ENCODE measurements around the gene CDC45. TPM values are rescaled to one million over a fixed set of nuclear protein-coding genes. Genes with fewer than 3 reads are reported as not detected.

CDC45 gene
- total RNA-seq, 1 donor from 2014 or later = 3.9 TPM

DNA sequence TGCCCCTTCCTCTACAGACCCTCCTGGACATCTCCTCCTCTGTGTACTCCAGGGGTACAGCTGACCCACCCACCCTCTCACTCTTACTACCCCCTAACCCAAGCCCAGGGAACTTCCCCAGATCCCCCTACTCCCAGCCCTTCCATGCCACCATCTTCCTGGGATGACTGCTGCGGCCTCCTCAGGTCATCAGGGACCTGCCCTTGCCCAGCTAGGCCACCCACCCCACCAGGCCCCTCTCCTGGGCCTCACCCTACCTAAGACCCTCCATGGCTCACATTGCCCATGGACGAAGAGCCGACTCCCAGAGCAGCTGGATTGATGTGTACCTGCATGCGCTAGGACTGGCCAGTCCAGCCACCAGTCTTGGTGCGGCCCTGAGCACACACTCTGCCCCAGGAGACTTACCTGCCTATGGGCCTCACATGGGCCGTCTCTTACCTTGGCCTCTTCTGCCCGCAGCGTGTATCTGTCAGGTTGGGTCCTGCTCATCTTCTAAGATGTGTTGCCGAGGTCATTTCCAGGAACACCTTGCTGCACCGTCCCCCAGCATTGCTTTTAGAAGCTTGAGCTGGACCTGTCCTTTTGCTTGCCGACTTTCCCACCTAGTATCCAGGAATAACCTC, 46.5 kb downstream of the CDC45 start:
- Mint-ChIP-seq H3K27ac (no peak overlapping the region), H3K36me3 (ENCODE audit: low read depth) (no peaks in the 10 kb centered on the region), H3K27me3 (peaks cover 27% of the 10 kb centered on the region), H3K4me1 (peaks cover 16% of the 10 kb centered on the region), H3K9me3 (no peaks in the 10 kb centered on the region), H3K4me3 (no peak overlapping the region)
- ATAC-seq (ENCODE audit: low read depth) (no peak), DNase-seq (no peak)
- TF ChIP-seq, protein P1, sequence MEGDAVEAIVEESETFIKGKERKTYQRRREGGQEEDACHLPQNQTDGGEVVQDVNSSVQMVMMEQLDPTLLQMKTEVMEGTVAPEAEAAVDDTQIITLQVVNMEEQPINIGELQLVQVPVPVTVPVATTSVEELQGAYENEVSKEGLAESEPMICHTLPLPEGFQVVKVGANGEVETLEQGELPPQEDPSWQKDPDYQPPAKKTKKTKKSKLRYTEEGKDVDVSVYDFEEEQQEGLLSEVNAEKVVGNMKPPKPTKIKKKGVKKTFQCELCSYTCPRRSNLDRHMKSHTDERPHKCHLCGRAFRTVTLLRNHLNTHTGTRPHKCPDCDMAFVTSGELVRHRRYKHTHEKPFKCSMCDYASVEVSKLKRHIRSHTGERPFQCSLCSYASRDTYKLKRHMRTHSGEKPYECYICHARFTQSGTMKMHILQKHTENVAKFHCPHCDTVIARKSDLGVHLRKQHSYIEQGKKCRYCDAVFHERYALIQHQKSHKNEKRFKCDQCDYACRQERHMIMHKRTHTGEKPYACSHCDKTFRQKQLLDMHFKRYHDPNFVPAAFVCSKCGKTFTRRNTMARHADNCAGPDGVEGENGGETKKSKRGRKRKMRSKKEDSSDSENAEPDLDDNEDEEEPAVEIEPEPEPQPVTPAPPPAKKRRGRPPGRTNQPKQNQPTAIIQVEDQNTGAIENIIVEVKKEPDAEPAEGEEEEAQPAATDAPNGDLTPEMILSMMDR (IDR thresholded peaks at IDR 0.05) = no peak
- ChIA-PET POLR2A (no interaction called here), CTCF (no interaction called here)
- intact Hi-C loops (cut with micrococcal nuclease) = no loop called here

DNA sequence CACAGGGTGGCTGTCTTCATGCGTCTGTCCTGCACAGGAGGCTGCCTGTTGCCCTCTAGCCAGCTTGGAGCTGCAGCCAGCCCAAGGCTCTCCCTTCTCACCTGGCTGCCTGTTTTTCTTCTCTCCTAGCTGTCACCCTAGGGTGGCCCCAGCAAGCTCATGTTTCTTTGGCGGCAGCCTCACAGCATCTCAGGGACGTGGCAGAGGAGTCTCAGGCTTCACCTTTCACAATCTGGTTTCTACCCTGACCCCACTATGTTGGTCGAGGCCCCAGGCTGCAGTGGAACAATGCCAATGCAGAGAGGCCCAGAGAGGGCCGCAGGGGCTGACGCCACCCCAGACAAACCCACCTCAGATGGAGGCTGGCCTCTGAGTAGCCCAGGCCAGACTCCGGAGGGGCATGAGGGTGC, 47.0 kb downstream of the CDC45 start:
- H3K9me3 Mint-ChIP-seq = no peaks in the 10 kb centered on the region
- peaks cover 27% of the 10 kb centered on the region for H3K27me3 Mint-ChIP-seq
- intact Hi-C loops (cut with micrococcal nuclease) = no loop called here
- H3K4me3 Mint-ChIP-seq = no peak overlapping the region
- ChIA-PET CTCF (no interaction called here), POLR2A (no interaction called here)
- DNase-seq = no peak
- ATAC-seq (ENCODE audit: low read depth) = no peak
- no peak overlapping the region for H3K27ac Mint-ChIP-seq
- H3K36me3 Mint-ChIP-seq (ENCODE audit: low read depth) = no peaks in the 10 kb centered on the region
- TF ChIP-seq, protein P1 (IDR thresholded peaks at IDR 0.05) = no peak
- H3K4me1 Mint-ChIP-seq = peaks cover 16% of the 10 kb centered on the region

DNA sequence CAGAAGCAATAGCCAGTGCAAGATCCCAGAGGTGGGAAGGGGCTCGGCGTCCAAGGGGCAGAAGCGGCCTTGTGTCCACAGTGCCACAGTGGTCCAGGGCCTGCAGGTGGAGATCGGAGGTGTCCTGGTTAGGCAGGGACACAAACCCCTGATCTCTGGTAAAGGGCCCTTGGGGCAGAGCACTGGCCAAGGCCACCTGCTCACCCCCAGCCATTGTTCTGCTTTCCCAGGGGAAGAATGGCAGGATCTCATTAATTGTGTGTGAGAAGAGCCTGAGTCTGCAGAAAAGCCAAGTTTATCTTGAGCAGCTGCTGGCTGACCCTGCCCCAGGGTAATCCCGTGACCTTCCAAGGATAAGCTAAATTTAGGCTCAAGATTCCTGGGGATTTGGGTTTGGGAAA, 47.6 kb downstream of the CDC45 start:
- H3K27me3 Mint-ChIP-seq = peaks cover 27% of the 10 kb centered on the region
- intact Hi-C loops (cut with micrococcal nuclease) = no loop called here
- no peaks in the 10 kb centered on the region for H3K36me3 Mint-ChIP-seq (ENCODE audit: low read depth)
- no peak for DNase-seq
- H3K4me3 Mint-ChIP-seq = no peak overlapping the region
- peaks cover 16% of the 10 kb centered on the region for H3K4me1 Mint-ChIP-seq
- no peaks in the 10 kb centered on the region for H3K9me3 Mint-ChIP-seq
- no peak for ATAC-seq (ENCODE audit: low read depth)
- ChIA-PET CTCF (no interaction called here), POLR2A (no interaction called here)
- TF ChIP-seq, protein P1 (IDR thresholded peaks at IDR 0.05) = no peak
- no peak overlapping the region for H3K27ac Mint-ChIP-seq

DNA sequence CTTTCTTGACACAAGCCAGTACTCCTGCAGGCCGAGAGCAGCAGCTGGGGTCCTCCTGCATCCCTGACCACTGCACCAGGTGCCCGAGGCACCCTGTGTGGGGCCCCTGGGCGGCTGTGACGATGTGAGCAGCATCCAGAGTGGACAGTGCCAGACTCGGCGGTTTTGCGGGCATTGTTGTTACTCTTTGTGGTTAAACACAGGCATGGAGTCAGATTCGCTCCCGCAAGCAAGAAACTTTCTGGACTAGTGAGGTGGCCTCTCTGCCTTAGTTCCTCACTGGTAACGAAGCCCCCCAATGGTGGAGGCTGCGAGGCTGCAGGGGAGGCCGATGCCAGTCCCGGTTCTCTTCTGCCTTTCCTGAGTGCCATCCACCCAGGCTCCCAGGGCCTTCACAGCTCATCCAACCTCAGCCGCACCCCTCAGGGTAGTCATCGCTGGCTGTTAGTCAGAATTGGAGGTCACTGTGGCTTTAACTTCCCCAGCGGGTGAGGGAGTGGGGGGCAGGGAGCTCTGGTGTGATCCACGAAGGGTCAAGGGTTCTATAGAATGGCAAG, 48.2 kb downstream of the CDC45 start:
- H3K36me3 Mint-ChIP-seq (ENCODE audit: low read depth) = no peaks in the 10 kb centered on the region
- no peak overlapping the region for H3K4me3 Mint-ChIP-seq
- ChIA-PET CTCF (no interaction called here), POLR2A (no interaction called here)
- ATAC-seq (ENCODE audit: low read depth) (no peak), DNase-seq (no peak)
- H3K27ac Mint-ChIP-seq = no peak overlapping the region
- H3K27me3 Mint-ChIP-seq = peaks cover 24% of the 10 kb centered on the region
- H3K4me1 Mint-ChIP-seq = peaks cover 16% of the 10 kb centered on the region
- TF ChIP-seq, protein P1 (IDR thresholded peaks at IDR 0.05) = no peak
- intact Hi-C loops (cut with micrococcal nuclease) = no loop called here
- H3K9me3 Mint-ChIP-seq = no peaks in the 10 kb centered on the region

DNA sequence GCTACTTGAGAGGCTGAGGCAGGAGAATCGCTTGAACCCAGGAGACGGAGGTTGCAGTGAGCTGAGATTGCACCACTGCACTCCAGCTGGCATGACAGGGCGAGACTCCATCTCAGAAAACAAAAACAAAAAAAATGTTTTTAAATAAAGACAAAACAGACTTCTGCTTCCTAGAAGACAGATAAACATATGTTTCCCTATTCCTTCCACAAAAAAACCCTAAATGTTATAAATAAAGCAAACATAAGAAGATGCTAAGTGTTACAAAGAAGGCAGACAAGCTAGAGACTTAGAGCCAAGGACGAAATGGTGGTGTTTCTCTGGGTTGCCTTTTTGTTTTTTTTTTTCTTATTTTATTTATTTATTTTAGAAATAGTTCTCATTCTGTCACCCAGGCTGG, 50.1 kb downstream of the CDC45 start:
- Mint-ChIP-seq H3K4me1 (peaks cover 3% of the 10 kb centered on the region), H3K4me3 (no peak overlapping the region), H3K36me3 (ENCODE audit: low read depth) (no peaks in the 10 kb centered on the region), H3K27ac (no peak overlapping the region), H3K27me3 (peaks cover 20% of the 10 kb centered on the region), H3K9me3 (no peaks in the 10 kb centered on the region)
- ATAC-seq (ENCODE audit: low read depth) = no peak
- DNase-seq = no peak
- ChIA-PET POLR2A (no interaction called here), CTCF (no interaction called here)
- intact Hi-C loops (cut with micrococcal nuclease) = no loop called here
- TF ChIP-seq, protein P1 (IDR thresholded peaks at IDR 0.05) = no peak

Data from activated B cell treated with CpG ODN at 0.5 μM for 24 hours (primary cell).